GM19397 (cell line): ENCODE data around the gene NMRAL1.
A peak's percentile ranks its signal among the peaks of the same experiment; 100 is the strongest.

Experiments
- ATAC-seq: cut with Tn5 transposase; IDR thresholded peaks from one replicate; pipeline ENCODE4 v1.9.1; 2021; ENCODE audit warnings: mild to moderate bottlenecking, moderate library complexity; ENCODE audit not compliant: unreplicated experiment

NMRAL1 gene

GRCh38 chr16:4505356-4506147 is 31.1 kb upstream of the NMRAL1 start:
- peak; percentile 70 for ATAC-seq

GRCh38 chr16:4501071-4501478 is 26.6 kb upstream of the NMRAL1 start:
- ATAC-seq, result no peak

- no peak for ATAC-seq
Measured at GRCh38 chr16:4500272-4500671, 25.8 kb upstream of the NMRAL1 start.

DNA sequence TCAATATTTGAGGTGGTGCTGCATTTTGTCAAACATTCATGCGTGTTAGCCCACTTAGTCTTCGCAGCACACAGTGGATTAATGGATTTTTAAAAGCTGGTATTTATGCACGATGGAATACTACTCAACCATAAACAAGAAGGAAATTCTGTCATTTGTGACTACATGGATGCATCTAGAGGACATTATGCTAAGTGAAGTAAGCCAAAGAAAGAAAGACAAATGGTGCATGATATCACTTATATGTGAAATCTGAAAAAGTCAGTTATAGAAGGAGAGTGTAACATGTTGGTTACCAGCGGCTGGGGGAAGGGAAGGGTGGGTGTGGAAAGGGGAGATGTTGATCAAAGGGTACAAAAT is 24.8 kb upstream of the NMRAL1 start:
- ATAC-seq, result no peak

GRCh38 chr16:4498546-4499195 is 24.2 kb upstream of the NMRAL1 start:
- no peak for ATAC-seq

GRCh38 chr16:4496305-4496704 is 21.9 kb upstream of the NMRAL1 start:
- no peak for ATAC-seq

GRCh38 chr16:4495766-4496165 is 21.3 kb upstream of the NMRAL1 start:
- ATAC-seq, result no peak

DNA sequence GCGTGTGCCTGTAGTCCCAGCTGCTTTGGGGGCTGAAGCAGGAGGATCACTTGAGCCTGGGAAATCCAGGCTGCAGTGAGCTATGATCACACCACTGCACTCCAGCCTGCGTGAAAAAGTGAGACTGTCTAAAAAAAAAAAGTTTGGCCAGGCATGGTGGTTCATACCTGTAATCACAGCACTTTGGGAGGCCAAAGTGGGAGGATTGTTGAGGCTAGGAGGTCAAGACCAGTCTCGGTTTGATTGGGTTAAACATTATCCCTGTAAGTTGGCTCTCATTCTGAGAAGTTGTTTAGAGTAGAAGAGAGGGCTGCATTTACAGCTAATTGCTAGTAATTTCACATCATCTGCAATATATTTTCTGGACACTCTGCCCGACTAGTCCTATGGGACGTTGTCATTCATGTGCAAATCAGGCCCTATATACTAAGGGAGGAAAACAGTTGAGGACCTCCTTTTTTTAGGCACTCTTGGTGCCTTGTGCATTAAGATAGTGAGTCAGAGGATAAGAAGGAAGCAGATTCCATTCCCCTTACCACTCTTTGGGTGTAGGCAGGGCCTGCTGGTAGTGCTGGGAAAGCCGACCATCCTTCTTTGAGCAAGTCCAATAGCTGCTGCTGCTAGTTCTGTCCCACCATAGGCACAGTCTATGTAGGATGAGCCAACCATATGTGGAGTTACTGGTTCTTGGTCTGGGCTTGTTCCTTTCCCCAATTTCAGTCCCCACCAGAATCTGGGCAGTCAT is 20.5 kb upstream of the NMRAL1 start:
- ATAC-seq, result no peak

- no peak for ATAC-seq
Measured at GRCh38 chr16:4491898-4492297, 17.5 kb upstream of the NMRAL1 start.

DNA sequence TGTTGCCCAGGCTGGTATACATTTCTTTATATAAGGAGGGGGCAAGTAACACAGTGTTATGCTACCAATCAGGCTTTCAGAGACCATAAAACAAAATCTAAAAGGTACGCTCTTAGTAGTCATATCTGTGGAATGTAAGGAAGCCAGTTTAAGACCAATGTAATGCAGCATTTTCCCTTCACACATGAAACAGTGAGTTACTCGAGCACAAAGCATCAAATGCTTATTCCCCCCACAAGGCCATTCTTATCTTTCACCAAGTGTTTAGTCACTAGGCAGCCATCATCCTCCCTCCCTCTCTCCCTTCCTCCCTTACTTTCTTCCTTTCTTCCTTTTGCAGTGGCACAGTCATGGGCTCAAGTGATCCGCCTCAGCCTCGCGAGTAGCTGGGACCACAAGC is 14.6 kb upstream of the NMRAL1 start:
- ATAC-seq, result no peak

DNA sequence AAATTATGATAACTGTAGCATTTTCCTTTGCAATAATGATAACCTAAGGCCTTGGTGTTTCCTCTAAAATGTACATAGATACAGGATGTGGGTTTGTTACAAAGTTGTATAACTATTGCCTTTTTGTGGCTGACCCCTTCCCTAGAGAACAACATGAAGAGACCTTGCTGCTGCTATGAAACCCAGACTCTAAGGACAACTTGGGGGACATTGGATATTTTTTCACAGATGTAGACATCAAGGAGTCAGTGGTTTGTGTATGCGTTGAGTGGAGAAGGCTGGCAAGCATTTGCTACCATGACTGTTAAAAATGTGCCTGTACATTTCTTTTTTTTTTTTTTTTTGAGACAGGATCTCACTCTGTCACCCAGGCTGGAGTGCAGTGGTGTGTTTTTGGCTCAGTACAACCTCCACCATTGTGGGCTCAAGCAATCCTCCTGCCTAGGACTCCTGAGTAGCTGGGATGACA is 14.1 kb upstream of the NMRAL1 start:
- ATAC-seq, result no peak

DNA sequence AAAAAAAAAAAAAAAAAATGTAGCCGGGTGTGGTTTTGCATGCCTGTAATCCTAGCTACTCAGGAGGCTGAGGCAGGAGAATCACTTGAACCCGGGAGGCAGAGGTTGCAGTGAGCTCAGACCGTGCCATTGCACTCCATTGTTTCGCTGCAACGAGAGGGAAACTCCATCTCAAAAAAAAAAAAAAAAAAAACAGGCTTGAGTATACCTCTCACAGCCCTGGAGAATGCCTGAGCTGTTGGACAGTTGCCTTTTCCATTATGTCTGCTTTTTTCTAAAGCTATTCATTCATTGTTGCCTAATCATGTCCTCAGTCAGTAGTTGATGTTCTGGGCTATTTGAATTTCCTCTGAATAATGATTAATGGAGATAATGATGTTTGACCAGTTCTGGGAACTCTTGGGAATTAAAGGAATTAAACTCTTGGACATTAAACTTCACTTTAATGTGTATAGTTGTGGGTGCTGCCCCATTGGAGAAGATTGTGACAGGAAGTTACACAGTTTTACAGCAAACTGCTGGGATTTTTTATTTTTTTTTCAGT is 13.6 kb upstream of the NMRAL1 start:
- ATAC-seq, result no peak

GRCh38 chr16:4486126-4486893 is 11.9 kb upstream of the NMRAL1 start:
- no peak for ATAC-seq

GRCh38 chr16:4481963-4482362 is 7.5 kb upstream of the NMRAL1 start:
- no peak for ATAC-seq

GRCh38 chr16:4481526-4481925 is 7.1 kb upstream of the NMRAL1 start:
- ATAC-seq, result no peak

- no peak for ATAC-seq
Measured at GRCh38 chr16:4477966-4478365, 3.5 kb upstream of the NMRAL1 start.

DNA sequence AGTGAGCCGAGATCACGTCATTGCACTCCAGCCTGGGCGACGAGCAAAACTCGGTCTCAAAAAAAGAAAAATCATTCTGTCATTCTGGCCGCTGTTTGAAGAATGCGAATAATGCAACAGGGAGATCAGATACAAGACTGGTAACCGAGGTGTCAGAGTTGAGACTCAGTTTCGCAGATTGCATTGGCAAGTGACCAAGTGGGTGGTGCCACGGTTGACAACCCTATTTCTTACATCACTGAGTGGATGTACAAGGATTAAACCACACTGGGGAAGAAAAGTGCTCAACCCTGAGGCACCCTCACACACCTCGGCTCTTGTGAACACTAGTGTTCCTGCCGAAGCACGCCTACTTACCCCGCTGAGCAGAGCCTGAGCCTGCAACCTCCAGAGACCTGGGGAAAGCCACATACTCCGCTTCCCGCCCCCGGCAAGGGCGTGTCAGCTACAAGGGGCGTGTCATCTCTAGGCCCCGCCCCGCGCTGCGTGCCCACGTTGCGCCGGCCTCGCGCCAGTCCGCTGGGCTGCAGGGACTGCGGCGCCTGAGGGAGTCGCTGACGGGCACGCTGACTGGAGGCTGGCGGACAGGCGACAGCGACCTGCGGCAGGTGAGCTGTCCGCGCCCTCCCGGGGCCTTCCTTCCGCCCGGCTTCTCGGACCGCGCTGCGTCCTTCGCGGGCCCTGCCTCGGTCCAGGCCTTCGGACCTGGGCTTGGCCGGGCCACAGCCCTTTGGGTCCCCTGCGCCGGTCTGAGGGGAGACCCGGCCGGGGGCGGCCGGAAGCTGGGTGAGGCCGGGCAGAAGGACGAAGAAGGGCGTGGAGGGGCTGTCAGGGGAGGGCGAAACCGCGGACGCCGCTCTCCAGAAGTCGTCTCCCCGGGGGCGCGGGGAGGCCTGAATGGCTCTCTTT is 1.7 kb upstream of the NMRAL1 start, which contains the start of gene HMOX2:
Gene HMOX2, plus strand, starts transcription at position 519 of the 909 bp plus-strand sequence. CDS start 29,127 bp downstream, outside the sequence.
- peak; percentile 89 for ATAC-seq

DNA sequence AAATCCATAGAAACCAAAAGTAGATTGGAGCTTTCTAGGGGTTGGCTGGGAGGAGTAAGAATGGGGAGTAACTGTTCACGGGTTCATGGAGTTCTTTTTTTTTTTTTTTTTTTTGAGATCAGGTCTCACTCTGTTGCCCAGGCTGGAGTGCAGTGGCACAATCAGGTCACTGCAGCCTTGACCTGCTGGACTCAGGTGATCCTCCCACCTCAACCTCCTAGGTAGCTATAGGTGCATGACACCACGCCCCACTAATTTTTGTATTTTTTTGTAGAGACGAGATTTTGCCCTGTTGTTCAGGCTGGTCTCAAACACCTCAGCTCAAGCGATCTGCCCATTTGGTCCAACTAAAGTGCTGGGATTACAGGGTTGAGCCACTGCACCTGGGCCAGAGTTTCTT is 1.5 kb downstream of the NMRAL1 start:
- ATAC-seq, result no peak

DNA sequence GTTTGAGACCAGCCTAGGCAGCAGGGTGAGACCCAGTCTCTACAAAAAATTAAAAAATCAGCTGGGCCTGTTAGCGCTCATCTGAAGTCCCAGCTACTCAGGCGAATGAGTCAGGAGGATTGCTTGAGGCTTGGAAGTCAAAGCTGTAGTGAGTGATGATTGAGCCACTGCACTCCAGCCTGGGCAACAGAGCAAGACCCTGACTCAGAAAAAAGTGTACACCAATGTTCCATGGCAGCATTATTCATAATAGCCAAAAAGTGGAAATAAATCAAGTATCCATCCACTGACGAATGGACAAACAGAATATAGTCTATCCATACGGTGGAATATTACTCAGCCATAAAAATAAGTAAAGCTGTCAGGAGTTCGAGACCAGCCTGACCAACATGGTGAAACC is 2.6 kb downstream of the NMRAL1 start:
- ATAC-seq, result no peak

GRCh38 chr16:4468972-4469371 is 5.5 kb downstream of the NMRAL1 start:
- ATAC-seq, result no peak
